Muscle layer of duodenum (tissue), 2 donors: ENCODE data around the gene PCBP3.

Experiments
- H3K27ac ChIP-seq: one replicate; pipeline ENCODE4 v1.7.0; 2013; ENCODE audit warnings: mild to moderate bottlenecking, low read length
- H3K27me3 ChIP-seq: one replicate; pipeline ENCODE4 v1.7.0; 2013; ENCODE audit warnings: low read depth, mild to moderate bottlenecking, control low read depth, low read length
- H3K36me3 ChIP-seq, 2 donors: one replicate each; pipeline ENCODE4 v1.7.0; 2013; ENCODE audit warnings: low read length in 2 of 2, control low read depth in 1 of 2, mild to moderate bottlenecking in 1 of 2; ENCODE audit not compliant: insufficient read depth in 2 of 2, control insufficient read depth in 1 of 2
- H3K4me1 ChIP-seq, 2 donors: one replicate each; pipeline ENCODE4 v1.7.0; 2013; ENCODE audit warnings: low read length in 2 of 2, mild to moderate bottlenecking in 2 of 2, control low read depth in 1 of 2, moderate library complexity in 1 of 2; ENCODE audit not compliant: insufficient read depth in 2 of 2, control insufficient read depth in 1 of 2
- H3K4me3 ChIP-seq, 2 donors: one replicate each; pipeline ENCODE4 v1.7.0; 2013; ENCODE audit warnings: low read length in 2 of 2, low read depth in 1 of 2, mild to moderate bottlenecking in 1 of 2
- H3K9me3 ChIP-seq, 2 donors: one replicate each; pipeline ENCODE4 v1.7.0; 2013; ENCODE audit warnings: low read length in 2 of 2, control low read depth in 1 of 2, mild to moderate bottlenecking in 1 of 2; ENCODE audit not compliant: control insufficient read depth in 1 of 2
- donor health status: healthy.

Gene PCBP3

DNA sequence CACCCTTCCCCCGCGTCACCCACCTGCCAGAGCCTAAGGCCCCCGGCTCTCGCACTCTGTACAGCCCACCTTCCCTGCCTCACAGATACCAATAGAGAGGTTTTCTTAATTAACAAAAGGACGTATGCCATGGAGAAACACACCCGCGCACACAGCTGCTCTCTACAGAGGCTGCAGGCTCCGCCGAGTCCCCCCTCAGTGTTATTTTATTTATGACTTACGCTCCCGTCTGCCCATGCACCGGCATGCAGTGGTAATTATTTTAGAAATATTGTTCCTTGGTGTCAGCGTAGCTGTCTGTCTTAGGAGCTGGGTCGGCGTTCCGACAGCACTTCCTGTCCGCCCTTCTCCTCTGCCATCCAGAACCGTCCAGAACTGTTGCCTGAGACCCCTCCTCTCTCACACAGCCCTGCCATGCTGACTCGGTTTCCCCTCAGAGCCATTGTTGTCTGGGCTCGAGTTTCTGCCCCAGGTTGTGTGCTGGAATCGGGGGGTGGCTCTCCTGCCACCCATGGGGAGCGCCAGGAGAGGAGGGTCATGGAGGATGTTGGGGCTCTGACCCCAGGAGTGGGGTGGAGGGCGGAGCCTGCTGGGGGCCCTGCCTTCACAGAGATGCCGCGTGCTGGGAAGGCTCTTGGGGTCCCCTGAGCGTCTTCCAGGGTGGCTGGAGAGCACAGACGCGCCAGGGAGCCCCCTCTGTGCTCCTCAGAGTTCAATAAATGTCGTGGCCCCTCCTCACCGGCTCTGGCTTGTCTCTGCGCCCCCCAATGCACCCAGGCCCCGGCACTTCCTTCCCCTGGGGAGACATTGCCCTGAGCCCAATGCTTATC is 298.4 kb downstream of the PCBP3 start:
- H3K9me3 ChIP-seq = peaks cover 0 to under 1% of the 10 kb centered on the region in 2 donors
- H3K4me3 ChIP-seq = no peak overlapping the region
- peaks cover 0 to 4% of the 10 kb centered on the region in 2 donors for H3K36me3 ChIP-seq
- no peaks in the 10 kb centered on the region for H3K27me3 ChIP-seq
- H3K4me1 ChIP-seq = no peaks in the 10 kb centered on the region
- no peak overlapping the region for H3K27ac ChIP-seq

DNA sequence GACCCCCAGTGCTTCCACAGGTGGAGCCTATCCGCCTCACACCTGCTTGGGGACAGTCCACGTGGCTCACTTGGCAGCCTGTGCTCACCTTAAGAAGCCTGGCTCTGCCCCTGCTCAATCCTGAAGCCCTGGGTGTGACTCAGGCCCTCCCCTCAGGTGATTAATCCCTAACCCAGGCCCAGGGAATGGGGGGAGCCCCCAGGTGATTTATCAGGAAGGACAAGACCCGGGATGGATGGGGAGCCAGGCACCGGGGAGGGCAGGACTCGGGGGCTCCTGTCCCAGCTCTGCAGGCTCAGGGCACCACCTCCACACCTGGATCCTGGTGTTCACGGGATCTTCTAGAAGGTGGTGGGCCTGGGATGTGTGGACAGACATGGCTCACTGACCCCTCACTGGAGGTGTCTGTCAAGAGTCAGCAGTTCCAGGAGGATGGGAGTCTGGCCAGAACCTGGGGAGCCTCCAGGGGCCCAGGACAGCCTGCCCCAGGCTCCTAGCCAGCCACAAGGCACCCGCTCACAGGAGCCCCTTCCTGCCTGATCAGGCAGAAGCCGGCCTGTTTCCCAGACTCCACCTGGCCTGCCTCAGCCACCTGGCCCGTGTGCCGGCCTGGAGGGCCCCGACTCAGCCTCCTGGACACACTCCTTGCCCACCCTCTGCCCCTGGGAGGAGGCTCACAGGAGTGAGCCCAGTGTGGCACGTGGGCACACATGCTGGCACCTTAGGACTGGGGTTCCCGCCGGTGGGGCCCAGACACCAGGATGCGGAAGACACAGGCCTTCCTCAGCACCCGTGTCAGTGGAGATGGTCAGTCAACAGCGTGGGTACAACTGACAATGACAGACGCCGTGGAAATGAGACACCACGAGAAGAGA is 299.5 kb downstream of the PCBP3 start:
- no peaks in the 10 kb centered on the region for H3K27me3 ChIP-seq
- H3K27ac ChIP-seq = no peak overlapping the region
- H3K4me1 ChIP-seq = no peaks in the 10 kb centered on the region
- no peaks in the 10 kb centered on the region for H3K36me3 ChIP-seq
- no peak overlapping the region for H3K4me3 ChIP-seq
- no peaks in the 10 kb centered on the region for H3K9me3 ChIP-seq

DNA sequence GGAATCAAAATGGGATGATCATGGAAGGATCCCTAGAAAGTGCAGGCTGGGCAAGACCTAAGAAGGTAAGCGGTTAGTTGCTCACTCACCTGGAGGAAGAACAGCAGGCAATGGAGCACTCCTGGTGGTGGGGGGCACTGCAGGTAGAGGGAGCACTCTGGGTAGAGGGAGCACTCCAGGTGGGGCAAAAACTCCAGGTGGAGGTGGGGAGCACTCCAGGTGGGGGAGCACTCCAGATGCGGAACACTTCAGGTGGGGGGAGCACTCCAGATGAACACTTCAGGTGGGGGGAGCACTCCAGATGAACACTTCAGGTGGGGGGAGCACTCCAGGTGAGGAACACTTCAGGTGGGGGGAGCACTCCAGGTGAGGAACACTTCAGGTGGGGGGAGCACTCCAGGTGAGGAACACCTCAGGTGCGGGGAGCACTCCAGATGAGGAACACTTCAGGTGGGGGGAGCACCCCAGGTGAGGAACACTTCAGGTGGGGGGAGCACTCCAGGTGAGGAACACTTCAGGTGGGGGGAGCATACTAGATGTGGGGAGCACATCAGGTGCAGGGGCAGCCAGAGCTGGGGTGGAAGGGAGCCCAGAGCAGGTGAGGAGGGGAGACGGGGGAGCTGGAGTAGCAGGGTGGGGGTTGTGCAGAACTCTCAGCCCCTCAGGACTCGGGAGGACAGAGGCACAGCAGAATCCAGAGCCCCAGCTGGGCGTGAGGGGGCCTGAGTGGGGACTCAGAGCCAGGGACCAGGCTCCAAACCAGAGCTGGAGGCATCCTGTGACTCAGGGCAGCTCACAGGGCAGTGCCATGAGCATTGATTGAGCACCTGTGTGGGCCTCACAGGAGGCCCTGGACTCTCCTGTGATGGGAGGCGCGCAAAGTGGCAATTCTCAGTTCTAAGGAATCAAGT is 300.4 kb downstream of the PCBP3 start:
- H3K9me3 ChIP-seq = no peaks in the 10 kb centered on the region
- H3K36me3 ChIP-seq = no peaks in the 10 kb centered on the region
- no peak overlapping the region for H3K4me3 ChIP-seq
- H3K27ac ChIP-seq = no peak overlapping the region
- no peaks in the 10 kb centered on the region for H3K27me3 ChIP-seq
- H3K4me1 ChIP-seq = no peaks in the 10 kb centered on the region

DNA sequence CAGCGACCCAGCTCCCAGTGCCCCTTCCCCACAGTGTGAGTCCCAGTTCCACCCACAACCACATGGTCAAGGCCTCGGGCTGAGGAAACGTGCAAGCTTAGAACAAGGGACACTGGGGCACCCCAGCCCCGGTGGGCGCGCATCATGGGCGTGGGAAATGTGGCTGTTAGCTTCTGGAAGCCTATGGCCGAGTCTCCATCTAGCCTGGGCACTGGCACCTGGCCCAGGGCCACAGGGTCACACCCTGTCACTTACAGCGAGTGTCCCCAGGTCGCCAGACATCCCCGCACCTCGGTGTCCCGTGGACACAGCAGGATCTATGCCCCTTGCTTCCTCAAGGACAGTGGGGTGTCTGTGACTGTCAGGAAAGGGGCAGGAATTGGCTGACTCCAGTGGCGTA is 301.1 kb downstream of the PCBP3 start:
- Histone ChIP-seq H3K4me1 (no peaks in the 10 kb centered on the region), H3K27ac (no peak overlapping the region), H3K4me3 (no peak overlapping the region), H3K9me3 (no peaks in the 10 kb centered on the region), H3K36me3 (no peaks in the 10 kb centered on the region), H3K27me3 (no peaks in the 10 kb centered on the region)

DNA sequence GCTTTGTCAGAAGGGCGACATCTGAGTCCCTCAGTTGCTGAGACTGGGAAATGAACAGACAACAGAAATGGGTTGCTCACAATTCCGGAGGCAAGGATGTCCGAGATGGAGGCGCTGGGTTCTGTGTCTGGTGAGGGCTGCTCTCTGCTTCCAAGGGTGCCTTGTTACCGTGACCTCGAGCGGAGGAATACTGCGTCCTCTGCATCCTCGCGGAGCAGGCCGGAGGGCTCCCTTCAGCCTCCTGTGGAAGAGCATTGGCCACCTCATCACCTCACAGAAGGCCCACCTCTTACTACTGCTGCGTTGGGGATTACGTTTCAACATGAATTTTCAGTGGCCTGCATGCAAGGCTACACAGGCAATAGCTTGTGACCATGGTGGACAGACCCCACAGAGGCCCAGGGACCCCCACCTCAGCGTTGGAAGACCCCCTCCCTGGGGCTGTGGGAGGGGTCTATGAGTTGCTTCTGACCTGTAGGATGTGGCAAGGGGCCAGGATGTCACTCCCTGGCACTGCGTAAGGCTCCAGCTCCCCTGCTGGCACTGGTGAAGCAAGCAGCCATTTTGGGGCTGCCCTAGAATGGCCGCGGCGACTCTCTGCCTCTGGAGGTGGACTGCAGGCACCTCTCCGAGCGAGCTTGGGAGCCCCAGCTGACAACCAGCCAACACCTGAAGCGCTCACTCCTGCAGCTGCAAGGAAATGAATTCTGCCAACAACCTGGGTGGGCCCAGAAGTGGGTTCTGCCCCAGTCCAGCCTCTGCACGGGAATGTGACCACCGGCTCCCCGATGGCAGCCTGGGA is 301.7 kb downstream of the PCBP3 start:
- Histone ChIP-seq H3K27me3 (no peaks in the 10 kb centered on the region), H3K9me3 (no peaks in the 10 kb centered on the region), H3K4me3 (no peak overlapping the region), H3K4me1 (peaks cover 0 to 2% of the 10 kb centered on the region in 2 donors), H3K36me3 (no peaks in the 10 kb centered on the region), H3K27ac (no peak overlapping the region)

DNA sequence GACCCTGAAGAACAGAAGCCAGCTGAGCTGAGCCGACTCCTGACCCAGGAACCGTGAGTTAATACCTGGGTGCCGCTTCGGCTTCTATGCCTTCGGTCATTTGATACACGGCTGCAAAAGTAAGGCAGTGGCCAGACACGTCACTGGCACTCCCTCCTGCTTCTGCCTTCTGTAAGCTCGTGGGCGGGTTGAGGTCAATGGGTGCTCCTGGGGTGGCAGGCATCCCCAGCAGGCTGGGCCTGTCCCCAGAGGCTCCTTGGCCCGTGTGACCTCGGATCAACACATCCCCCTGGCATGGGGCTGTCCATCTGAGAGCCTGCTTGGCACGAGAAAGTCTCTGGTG is 302.3 kb downstream of the PCBP3 start:
- Histone ChIP-seq H3K27ac (no peak overlapping the region), H3K9me3 (no peaks in the 10 kb centered on the region), H3K4me1 (peaks cover 0 to 7% of the 10 kb centered on the region in 2 donors)

DNA sequence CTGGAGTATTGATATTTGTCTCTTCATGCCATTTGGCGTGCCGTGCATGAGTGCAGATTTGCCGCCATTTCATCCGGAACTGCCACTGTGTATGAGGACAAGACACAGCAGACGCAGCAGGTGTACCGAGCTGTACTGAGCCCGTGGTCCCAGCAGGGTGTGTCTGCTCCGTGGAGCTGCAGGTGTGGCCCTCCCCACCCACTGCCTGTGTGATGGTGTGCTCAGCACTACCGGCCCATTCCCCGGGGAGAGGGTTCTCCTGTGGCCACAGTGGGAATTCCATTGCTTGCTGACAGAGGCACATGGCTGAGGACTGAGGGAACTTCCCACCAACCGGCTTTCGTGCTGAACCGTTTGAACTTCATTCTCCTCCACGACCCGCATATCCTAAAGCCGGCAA is 303.8 kb downstream of the PCBP3 start:
- H3K36me3 ChIP-seq = no peaks in the 10 kb centered on the region
- H3K27ac ChIP-seq = no peak overlapping the region
- no peak overlapping the region for H3K4me3 ChIP-seq
- no peaks in the 10 kb centered on the region for H3K27me3 ChIP-seq
- H3K9me3 ChIP-seq = no peaks in the 10 kb centered on the region
- H3K4me1 ChIP-seq = peaks cover 0 to 11% of the 10 kb centered on the region in 2 donors

More for the DNA sequence above, 302.3 kb downstream of the PCBP3 start:
- Histone ChIP-seq H3K36me3 (no peaks in the 10 kb centered on the region), H3K4me3 (no peak overlapping the region), H3K27me3 (no peaks in the 10 kb centered on the region)

DNA sequence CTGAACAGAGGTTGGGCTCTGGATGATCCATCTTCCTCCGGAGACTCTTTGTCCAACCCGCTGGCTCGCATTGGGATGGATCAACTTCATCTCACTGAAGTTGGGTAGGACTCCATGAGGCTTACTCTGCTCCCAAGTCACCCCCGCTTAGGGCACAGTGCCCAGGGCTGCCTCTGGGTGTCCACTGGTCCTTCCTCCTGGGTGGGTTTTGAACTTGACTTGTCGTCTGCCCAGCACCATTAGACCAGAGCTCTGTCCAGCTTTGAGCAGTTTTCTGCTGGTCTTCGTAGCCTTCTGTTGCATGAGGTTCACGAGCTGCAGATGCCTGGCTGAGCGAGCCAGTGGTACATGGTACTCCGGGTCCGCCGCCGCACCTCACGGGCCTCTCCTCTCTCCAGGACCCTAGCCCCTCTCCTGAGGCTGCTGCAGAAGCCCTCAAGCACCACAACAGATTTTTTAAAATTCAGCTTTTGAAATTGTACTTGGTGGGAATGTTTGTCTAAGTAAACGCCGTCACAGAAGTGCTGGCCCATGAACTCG is 304.3 kb downstream of the PCBP3 start:
- H3K9me3 ChIP-seq = no peaks in the 10 kb centered on the region

DNA sequence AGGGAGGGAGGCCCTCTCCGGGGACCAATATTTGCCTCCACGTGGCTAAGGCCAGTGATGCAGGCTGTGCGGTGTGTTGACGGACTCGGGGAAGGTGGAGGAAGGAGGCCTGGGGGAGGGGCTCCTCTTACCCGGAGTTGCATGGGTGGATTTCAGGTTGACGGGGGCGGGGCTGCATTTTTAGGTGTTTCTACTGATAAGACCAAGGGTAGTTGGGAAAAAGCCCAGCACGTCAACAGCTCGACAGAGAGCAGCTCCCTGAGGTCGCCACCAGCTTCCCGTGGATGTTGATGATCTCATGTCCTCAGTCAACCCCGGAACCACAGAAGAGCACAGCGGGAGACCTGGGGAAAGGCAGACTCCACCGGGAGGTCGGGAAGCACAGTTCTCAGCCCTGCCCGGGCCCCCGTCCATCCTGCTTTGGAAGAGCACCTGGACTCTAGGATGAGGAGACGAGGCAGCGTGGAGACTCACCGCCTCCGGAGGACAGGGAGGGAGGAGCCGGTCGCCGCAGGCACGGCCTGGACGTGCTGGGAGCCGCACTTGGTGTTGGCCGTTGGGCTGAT is 305.1 kb downstream of the PCBP3 start:
- no peak overlapping the region for H3K4me3 ChIP-seq
- H3K27me3 ChIP-seq = no peaks in the 10 kb centered on the region
- no peaks in the 10 kb centered on the region for H3K36me3 ChIP-seq
- H3K9me3 ChIP-seq = no peaks in the 10 kb centered on the region
- no peak overlapping the region for H3K27ac ChIP-seq
- peaks cover 0 to 15% of the 10 kb centered on the region in 2 donors for H3K4me1 ChIP-seq

More for the DNA sequence above, 304.3 kb downstream of the PCBP3 start:
- H3K4me1 ChIP-seq = peaks cover 0 to 11% of the 10 kb centered on the region in 2 donors
- no peaks in the 10 kb centered on the region for H3K27me3 ChIP-seq
- no peaks in the 10 kb centered on the region for H3K36me3 ChIP-seq
- H3K4me3 ChIP-seq = no peak overlapping the region
- H3K27ac ChIP-seq = no peak overlapping the region
